Renal pelvis (tissue), 4 donors: ENCODE data around the gene SIL1. TPM values are rescaled to one million over a fixed set of nuclear protein-coding genes. Genes with fewer than 3 reads are reported as not detected.
A peak's percentile ranks its signal among the peaks of the same experiment; 100 is the strongest.

Source experiments
- DNase-seq: peaks from one replicate; pipeline ENCODE4 v3.0.0-alpha.2; 2013
- polyA plus RNA-seq, 3 donors: library from polyadenylated mRNA; unstranded; fragments of 120-200 nt; gene quantifications; one replicate each; pipeline ENCODE4 v1.2.1, GENCODE V29; 2013; ENCODE audit not compliant: insufficient read length in 3 of 3

The SIL1 gene
- polyA plus RNA-seq, 3 donors = 40.3 to 52.1 (median 43.5) TPM

GRCh38 chr5:138946831-138947560 lies 251.2 kb downstream of the SIL1 start:
- no peak for DNase-seq

DNA sequence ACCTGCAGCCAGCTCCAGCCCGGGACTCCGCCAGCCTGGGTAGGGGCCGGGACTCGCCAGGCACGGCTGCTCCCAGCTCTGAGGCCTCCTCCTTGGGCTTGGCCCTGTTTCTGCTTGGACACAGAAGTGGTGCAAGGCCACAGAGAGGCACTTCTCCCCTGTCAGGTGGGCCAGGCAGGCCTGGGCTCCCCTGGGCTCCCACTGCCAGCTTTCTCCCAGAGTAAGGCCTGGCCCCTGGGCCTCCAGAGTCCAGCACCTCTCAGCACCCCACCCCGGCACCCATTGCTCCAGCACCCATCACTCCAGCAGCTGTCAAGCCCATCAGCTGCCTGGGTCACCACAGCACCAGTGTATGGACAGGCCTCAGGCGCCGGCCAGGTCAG lies 251.9 kb downstream of the SIL1 start:
- no peak for DNase-seq

DNA sequence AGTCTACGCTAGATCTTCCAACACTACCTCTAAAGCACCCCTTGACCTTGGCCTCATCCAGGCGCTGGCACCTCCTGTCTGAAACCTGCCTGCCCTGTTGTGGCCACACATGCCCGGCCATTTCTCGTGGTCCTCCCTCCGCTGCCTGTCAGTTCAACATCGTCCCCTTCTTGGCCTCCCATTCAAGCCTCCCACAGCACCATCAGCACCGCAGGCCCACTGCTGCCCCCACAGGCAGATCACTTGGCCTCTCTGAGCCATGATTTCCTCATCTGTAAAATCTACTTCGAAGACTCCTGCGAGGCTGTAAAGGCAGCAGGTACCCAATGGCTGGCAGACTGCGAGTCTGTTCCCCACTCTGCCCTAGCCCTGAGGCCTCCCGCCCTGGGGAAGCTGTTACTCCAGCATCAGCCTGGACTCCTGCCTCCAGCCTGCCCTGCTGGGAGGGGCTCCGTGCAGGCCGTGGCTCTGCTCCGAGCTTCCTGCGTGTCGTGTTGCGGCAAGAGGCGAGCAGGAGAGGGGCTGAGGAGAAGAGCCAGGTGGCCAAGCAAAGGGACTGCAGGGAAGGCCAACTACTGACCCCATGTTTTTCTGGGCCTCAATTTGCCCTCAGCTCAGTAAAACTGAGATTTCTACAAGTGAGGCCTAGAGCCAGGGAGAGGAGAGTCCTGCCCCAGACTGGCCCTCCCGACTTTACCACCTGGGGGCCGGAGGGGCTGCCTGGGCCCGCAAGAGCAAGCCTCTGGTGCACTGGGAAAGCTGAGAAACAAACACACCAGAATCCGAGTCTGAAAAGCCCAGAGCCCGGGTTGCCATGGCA lies 252.5 kb downstream of the SIL1 start:
- DNase-seq = no peak

DNA sequence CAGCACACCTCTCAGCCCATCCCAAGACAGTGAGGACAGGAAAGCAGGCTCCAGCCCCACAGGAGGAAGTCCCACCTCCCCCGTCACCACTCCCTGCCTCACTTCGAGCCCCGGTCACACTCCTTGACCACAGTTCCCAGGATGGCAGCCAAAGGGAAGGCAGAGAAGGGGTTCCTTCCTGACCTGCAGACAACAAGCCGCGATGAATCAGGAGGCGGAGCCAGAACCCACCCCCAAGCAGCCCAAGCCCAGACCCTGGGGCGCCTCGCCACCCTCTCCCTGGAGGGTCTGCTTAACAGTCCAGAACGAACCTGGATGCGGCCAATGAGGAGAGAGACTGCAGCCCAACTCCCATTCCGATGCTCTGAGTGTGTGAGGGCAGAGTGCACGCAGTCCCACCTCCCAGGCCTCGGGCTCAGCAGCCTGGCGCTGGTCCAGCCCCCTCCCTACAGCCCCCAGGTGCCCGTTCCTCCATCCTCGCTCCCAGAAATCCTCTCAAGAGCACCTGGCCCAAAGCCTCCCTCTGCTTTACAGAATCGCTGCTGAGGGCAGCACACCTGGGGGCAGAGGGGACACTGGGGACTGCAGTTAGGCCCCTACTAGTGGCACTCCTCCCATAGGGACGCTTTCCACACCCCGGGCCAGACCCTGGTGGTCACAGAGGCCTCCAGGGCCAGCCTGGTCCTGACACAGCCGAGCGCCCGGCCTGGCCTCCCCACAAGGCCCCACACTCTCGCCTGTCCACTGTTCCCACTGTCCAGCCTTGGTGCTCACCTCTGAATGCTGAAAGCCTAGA lies 253.4 kb downstream of the SIL1 start:
- peak; percentile 84 for DNase-seq

- no peak for DNase-seq
Observed at GRCh38 chr5:138943599-138944173, 254.5 kb downstream of the SIL1 start.

- no peak for DNase-seq
Observed at GRCh38 chr5:138942861-138943260, 255.3 kb downstream of the SIL1 start.

GRCh38 chr5:138942066-138942465 lies 256.1 kb downstream of the SIL1 start:
- DNase-seq = no peak

GRCh38 chr5:138938526-138938925 lies 259.6 kb downstream of the SIL1 start:
- no peak for DNase-seq

DNA sequence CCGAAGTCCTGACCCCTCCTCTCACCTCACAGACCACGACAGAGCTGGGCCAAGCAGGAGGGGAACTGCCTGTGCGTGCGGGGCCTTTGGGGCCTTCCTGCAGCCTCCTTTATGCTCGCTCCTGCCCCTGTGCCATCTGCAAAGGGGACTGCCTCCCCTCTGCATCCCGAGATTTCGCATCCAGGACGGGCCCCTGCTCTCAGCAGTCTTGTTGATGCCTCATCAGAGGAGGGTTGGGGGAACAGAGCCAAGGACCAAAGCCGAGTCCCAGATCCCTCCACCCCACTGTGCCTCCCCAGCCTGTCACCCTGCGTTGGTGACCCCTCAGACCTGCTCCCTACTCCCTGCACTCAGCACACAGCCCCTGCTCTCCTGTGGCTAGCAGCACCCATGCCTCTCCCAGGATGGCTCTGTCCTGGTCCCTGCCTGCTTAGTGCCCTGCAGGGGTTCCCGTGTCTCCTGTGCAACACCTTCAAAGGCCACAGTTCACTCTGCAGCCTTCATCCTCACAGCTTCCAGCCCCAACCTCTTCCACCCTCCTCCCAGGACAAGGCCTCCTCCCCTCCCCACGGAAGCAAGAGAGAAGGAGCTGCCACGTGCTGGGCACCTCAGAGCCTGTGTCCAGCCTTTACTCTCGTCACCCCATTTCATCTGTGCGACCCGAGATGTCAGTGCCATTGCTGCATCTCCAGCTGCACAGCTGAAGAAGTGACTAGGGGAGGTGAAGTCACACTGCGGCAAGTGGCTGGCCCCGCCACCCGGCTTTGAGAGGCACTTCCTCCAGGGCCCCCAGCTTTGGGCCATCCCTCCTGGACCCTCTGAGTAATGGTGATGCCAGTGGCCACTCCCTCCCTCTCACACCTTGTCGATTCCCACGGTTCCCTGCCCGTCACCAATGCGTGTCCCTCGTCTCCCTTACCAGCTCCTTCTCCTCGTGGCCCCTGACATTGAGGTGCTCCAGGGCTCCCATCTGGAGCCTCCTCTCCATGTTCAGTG lies 260.5 kb downstream of the SIL1 start:
- DNase-seq = no peak

DNA sequence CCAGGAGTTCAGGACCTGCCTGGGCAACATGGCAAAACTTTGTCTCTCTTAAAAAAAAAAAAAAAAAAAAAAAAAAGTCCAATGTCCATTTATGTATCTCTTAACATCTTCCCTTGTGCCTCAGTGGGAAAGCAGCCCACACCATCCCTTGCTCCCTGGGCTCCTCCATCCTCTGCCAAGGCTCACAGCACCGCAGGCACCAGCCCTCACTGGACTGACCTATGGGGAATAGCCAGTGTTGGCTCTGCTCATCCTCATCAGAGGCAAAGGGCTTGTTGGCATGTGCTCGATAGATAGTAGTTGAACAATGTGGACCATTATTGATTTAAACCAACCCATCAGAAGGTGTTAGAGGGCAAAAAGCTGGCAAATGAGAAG lies 261.2 kb downstream of the SIL1 start:
- no peak for DNase-seq

- DNase-seq = no peak
Observed at GRCh38 chr5:138936225-138936967, 261.8 kb downstream of the SIL1 start.

GRCh38 chr5:138935466-138935865 lies 262.7 kb downstream of the SIL1 start:
- no peak for DNase-seq

DNA sequence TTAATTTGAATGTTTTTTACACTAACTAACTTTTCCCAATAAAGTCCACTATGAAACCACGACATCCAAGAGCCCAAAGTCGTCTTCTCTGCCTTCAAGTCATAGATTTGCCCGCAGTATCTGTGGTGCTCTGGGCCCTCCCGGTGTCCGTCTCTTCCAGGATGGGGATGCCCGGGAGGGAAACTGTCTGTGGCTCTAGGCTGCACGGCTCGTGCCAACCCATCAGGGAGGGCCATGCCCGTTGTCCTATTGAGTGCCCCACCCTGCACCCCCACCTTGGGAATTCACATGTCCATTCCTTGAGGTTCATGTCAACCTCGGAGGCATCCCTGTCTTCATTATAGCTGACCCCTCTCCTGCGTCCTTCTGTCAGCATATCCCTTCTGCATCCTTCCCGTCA lies 263.2 kb downstream of the SIL1 start:
- DNase-seq = no peak

DNA sequence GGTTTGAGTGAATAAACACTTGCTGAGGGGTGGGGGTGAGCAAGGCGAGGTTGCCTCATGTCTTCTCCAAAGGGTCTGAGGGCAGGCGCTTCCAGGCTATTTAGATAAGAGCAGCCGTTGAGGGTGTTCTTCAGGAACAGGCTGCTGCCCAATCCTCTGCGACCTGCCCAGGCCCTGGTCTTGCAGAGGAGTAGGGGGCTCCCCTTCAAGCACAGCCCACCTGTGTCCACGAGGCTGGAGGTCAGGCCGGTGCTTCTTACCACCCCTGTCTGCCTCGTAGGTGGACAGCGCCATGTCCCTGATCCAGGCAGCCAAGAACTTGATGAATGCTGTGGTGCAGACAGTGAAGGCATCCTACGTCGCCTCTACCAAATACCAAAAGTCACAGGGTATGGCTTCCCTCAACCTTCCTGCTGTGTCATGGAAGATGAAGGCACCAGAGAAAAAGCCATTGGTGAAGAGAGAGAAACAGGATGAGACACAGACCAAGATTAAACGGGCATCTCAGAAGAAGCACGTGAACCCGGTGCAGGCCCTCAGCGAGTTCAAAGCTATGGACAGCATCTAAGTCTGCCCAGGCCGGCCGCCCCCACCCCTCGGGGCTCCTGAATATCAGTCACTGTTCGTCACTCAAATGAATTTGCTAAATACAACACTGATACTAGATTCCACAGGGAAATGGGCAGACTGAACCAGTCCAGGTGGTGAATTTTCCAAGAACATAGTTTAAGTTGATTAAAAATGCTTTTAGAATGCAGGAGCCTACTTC lies 264.5 kb downstream of the SIL1 start:
- no peak for DNase-seq

- DNase-seq = no peak
Observed at GRCh38 chr5:138932171-138932810, 265.9 kb downstream of the SIL1 start.

DNA sequence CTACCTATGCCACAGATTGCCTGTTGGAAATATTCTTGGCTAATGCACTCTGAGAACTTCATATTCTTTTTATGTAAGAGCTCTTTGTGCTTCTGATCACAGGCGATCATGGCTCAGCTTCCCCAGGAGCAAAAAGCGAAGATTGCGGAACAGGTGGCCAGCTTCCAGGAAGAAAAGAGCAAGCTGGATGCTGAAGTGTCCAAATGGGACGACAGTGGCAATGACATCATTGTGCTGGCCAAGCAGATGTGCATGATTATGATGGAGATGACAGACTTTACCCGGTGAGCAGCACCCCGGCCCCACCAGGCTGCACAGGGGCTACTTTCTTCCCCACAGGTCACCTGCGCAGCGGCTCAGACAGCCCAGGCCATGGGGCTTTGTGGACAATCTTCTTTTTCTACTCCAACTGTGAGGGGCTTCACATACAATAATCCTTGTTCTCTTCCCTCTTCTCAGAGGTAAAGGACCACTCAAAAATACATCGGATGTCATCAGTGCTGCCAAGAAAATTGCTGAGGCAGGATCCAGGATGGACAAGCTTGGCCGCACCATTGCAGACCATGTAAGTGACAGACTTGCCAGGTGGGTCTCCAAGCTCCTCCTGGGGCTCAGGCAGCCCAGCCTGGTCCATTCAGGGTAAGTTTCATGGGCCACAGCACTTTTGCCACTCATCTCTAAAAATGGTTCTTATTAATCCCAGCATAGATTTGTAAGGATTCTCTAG lies 267.6 kb downstream of the SIL1 start:
- DNase-seq = no peak

GRCh38 chr5:138929571-138929955 lies 268.6 kb downstream of the SIL1 start:
- DNase-seq = no peak

GRCh38 chr5:138927979-138928378 lies 270.2 kb downstream of the SIL1 start:
- no peak for DNase-seq
